Renal pelvis (tissue), 4 donors: ENCODE data around the gene MCM6. TPM values are rescaled to one million over a fixed set of nuclear protein-coding genes. Genes with fewer than 3 reads are reported as not detected.
"Not testable (repeated sequence)": the region's sequence is repeated elsewhere in the genome, so short reads cannot be mapped to it uniquely, and the experiment has no call there.

Experiments used
- DNase-seq: peaks from one replicate; pipeline ENCODE4 v3.0.0-alpha.2; 2013
- polyA plus RNA-seq, 3 donors: library from polyadenylated mRNA; unstranded; fragments of 120-200 nt; gene quantifications; one replicate each; pipeline ENCODE4 v1.2.1, GENCODE V29; 2013; ENCODE audit not compliant: insufficient read length in 3 of 3

Gene MCM6
- polyA plus RNA-seq, 3 donors: 63.3 to 70.4 (median 64.5) TPM

GRCh38 chr2:135825550-135826176 is 50.6 kb downstream of the MCM6 start:
- DNase-seq: no peak

GRCh38 chr2:135825131-135825530 is 51.1 kb downstream of the MCM6 start:
- no peak for DNase-seq

GRCh38 chr2:135822855-135823254 is 53.4 kb downstream of the MCM6 start:
- DNase-seq: no peak

DNA sequence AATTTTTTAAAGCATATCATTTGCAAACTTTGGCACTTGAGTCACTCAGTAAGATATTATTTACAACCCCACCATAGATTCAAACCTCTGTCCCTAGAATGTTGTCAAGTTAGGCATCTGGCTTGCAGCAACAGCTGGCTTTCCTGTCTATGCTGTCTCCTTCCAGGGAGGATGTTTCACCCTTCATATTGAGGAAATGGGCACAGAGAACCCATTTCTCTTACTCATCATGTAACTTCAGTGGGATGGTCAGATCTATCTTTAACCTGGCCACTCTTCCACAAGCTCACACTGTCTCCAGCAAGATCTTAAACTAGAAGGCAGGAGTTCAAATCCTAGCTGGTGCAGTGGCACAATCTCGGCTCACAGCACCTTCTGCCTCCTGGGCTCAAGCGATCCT is 55.1 kb downstream of the MCM6 start:
- DNase-seq: no peak

GRCh38 chr2:135820003-135820618 is 56.1 kb downstream of the MCM6 start:
- DNase-seq: no peak

DNA sequence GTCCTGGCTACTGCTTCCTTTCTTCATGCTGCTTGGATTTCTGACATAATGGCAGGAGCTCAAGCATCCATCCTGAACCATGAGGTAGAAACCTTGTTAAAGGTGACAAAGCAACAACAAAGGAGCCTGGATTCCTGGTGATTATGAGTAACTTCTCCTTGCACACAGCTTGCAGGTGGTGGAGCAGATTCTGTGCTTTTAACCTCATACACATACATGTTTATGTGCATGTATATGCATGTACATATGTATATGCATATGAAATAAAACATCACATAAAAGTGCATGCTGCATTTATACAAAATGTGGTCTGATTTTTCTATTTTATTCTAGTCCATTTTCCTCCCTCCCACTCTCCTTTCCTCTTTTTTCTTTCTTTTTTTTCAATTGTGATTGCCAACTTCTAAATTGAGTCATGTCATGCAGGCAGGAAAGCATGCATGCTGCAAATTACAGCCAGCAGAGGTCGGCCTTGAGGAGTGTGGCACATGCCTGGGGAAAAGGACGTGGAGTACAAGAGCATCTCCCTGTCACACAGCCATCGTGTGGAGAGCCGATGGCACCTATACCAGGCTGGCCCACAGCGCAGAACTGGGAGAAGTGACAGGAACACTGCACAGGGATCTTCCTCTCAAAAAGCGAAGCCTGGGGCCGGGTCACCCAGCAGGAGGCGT is 57.2 kb downstream of the MCM6 start:
- no peak for DNase-seq

GRCh38 chr2:135817951-135818350 is 58.3 kb downstream of the MCM6 start:
- DNase-seq: no peak

- DNase-seq: no peak
Measured at GRCh38 chr2:135817466-135817865, 58.8 kb downstream of the MCM6 start.

- DNase-seq: no peak
Measured at GRCh38 chr2:135815269-135815668, 61.0 kb downstream of the MCM6 start.

GRCh38 chr2:135812907-135813511 is 63.2 kb downstream of the MCM6 start:
- no peak for DNase-seq

GRCh38 chr2:135807874-135808273 is 68.4 kb downstream of the MCM6 start:
- not testable (repeated sequence) for DNase-seq

- no peak for DNase-seq
Measured at GRCh38 chr2:135803278-135803677, 73.0 kb downstream of the MCM6 start.

DNA sequence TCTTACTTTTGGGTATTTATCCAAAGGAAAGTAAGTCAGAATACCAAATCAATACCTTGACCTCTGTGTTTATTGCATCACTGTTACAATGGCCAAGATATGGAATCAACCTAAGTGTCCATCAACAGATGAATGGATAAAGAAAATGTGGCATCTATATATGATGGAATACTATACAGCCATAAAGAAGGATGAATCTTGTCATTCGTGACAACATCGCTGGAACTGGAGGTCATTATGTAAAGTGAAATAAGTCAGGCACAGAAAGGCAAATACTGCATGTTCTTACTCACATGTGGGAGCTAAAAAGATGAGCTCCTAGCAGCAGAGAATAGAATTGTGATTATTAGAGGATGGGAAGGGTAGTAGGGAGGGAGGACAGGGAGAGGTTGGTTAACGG is 73.9 kb downstream of the MCM6 start:
- DNase-seq: no peak

GRCh38 chr2:135800513-135801460 is 75.5 kb downstream of the MCM6 start:
- no peak for DNase-seq

GRCh38 chr2:135799738-135800137 is 76.5 kb downstream of the MCM6 start:
- DNase-seq: no peak

DNA sequence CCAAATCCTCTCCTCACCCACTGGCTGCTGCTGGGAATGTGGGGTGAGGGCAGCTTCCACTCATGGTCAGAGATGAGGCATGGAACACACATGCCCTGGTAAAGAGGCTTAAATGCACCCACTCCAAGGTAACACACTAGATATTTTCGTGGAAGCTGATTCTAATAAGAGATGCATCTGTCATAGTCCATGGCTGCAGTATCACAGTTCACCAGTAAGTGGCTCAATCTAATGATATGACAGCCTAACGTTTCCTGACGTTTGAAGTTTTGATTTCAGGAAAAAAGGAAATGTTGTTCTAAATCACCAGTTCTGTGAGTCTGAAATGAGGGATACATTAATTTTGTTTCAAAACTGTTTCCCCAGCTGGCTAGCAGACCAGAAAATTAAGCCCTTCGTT is 77.5 kb downstream of the MCM6 start:
- no peak for DNase-seq

DNA sequence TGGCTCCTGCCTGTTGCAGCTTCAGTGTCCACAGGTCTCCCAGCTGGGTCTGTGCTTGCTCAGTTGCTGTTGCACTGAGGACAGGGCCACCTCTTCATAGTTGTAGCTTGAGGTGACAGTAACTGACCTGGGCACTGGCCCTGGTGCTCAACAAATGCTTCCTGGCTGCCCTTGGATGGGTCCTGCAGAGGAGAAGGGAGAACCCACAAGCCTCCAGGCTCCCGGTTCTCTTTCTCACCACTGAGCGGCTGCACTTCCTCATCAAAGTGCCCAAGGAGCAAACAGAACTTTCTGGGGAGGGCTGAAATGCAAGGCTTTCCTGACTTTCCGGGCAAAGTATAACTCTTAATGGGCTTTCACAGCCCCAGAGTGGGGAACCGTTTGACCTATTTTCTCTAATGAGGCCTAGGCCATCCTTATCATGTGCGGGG is 78.0 kb downstream of the MCM6 start:
- no peak for DNase-seq

GRCh38 chr2:135797497-135798274 is 78.6 kb downstream of the MCM6 start:
- peak; percentile 54 for DNase-seq

GRCh38 chr2:135796606-135797005 is 79.6 kb downstream of the MCM6 start:
- no peak for DNase-seq

DNA sequence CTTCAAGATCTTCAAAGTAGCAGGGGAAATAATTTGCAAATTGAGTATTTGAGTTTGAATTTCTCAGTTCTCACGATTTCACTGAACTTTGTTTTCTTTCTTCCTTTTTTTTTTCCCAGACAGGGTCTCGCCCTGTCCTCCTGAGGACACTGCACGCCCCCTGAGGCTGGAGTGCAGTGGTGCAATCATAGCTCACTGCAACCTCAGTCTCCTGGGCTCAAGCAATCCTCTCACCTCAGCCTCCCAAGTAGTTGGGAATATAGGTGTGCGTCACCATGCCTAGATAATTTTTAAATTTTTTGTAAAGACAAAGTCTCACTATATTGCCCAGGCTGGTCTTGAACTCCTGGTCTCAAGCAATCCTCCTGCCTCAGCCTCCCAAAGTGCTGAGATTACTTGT is 80.6 kb downstream of the MCM6 start:
- not testable (repeated sequence) for DNase-seq
